Ishikawa (cell line): ENCODE results near the gene CANT1.

Experiments
- EGR1 ChIP-seq: IDR thresholded peaks from 2 replicates; pipeline ENCODE4 v1.6.1; 2012
- EP300 ChIP-seq: IDR thresholded peaks from 2 replicates; pipeline ENCODE4 v1.6.1; 2012; ENCODE audit warnings: borderline replicate concordance
- FOXM1 ChIP-seq: IDR thresholded peaks from 2 replicates; pipeline ENCODE4 v1.6.1; 2012; ENCODE audit warnings: low read depth, borderline replicate concordance
- TAF1 ChIP-seq: IDR thresholded peaks from 2 replicates; pipeline ENCODE4 v1.6.1; 2012; ENCODE audit warnings: low read depth, mild to moderate bottlenecking
- TEAD4 ChIP-seq: IDR thresholded peaks from 2 replicates; pipeline ENCODE4 v1.6.1; 2012
- YY1 ChIP-seq: IDR thresholded peaks from 2 replicates; pipeline ENCODE4 v1.6.1; 2012; ENCODE audit warnings: low read depth
- TF ChIP-seq, protein P1 (sequence below): IDR thresholded peaks from 2 replicates; pipeline ENCODE4 v1.6.1; 2012

DNA sequence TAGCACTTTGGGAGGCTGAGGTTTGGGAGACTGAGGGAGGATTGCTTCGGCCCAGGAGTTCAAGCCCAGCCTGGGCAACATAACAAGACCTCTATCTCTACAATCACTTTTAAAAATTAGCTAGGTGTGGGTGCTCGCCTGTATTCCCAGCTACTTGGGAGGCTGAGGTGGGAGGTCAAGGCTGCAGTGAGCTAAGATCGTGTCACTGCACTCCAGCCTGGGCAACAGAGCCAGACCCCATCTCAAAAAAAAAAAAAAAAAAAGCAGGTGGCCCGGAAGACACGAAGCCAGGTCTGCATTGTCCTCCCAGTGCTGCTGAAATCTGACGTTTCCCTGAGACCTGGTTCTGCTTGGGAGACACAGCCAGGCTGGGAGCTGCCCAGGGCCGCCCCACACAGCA lies 65.5 kb downstream of the CANT1 start:
- TF ChIP-seq, protein P1, sequence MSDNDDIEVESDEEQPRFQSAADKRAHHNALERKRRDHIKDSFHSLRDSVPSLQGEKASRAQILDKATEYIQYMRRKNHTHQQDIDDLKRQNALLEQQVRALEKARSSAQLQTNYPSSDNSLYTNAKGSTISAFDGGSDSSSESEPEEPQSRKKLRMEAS: no peak
- TF ChIP-seq FOXM1 (no peak), YY1 (no peak), TEAD4 (no peak), EGR1 (no peak), EP300 (no peak), TAF1 (no peak)
